ENCODE results near the gene NAP1L5. TPM values are rescaled to one million over a fixed set of nuclear protein-coding genes. Genes with fewer than 3 reads are reported as not detected.
A peak's percentile ranks its signal among the peaks of the same experiment; 100 is the strongest.

Gene NAP1L5
- total RNA-seq, 3 donors from 2014 or later, result 1.1 to 5.8 (median 1.7) TPM

GRCh38 chr4:88729146-88729760, 31.6 kb upstream of the NAP1L5 start:
- DNase-seq (no peak), ATAC-seq (no peak)
- Histone ChIP-seq H3K9me3 (no peaks in the 10 kb centered on the region), H3K36me3 (ENCODE audit: low read depth) (no peaks in the 10 kb centered on the region), H3K4me1 (ENCODE audit: low read depth) (no peaks in the 10 kb centered on the region), H3K4me3 (no peak overlapping the region)
- intact Hi-C loops (cut with DNase I, micrococcal nuclease), result no loop called here
- no peak for TF ChIP-seq CTCF (IDR thresholded peaks at IDR 0.05)

GRCh38 chr4:88728146-88728545, 30.5 kb upstream of the NAP1L5 start:
- H3K4me3 ChIP-seq, result no peak overlapping the region
- no peaks in the 10 kb centered on the region for H3K9me3 ChIP-seq
- ATAC-seq (peak; percentile 15), DNase-seq (no peak)
- TF ChIP-seq CTCF (IDR thresholded peaks at IDR 0.05), result no peak
- no peaks in the 10 kb centered on the region for H3K4me1 ChIP-seq (ENCODE audit: low read depth)
- H3K36me3 ChIP-seq (ENCODE audit: low read depth), result no peaks in the 10 kb centered on the region
- intact Hi-C loops (cut with DNase I, micrococcal nuclease), result no loop called here

GRCh38 chr4:88725986-88726385, 28.4 kb upstream of the NAP1L5 start:
- ATAC-seq (no peak), DNase-seq (no peak)
- H3K4me3 ChIP-seq, result no peak overlapping the region
- no peak for TF ChIP-seq CTCF (IDR thresholded peaks at IDR 0.05)
- no peaks in the 10 kb centered on the region for H3K4me1 ChIP-seq (ENCODE audit: low read depth)
- no peaks in the 10 kb centered on the region for H3K36me3 ChIP-seq (ENCODE audit: low read depth)
- H3K9me3 ChIP-seq, result no peaks in the 10 kb centered on the region
- intact Hi-C loops (cut with DNase I, micrococcal nuclease), result no loop called here

GRCh38 chr4:88725143-88725542, 27.5 kb upstream of the NAP1L5 start:
- Histone ChIP-seq H3K9me3 (no peaks in the 10 kb centered on the region), H3K4me1 (ENCODE audit: low read depth) (no peaks in the 10 kb centered on the region), H3K36me3 (ENCODE audit: low read depth) (no peaks in the 10 kb centered on the region), H3K4me3 (no peak overlapping the region)
- intact Hi-C loops (cut with DNase I, micrococcal nuclease), result no loop called here
- ATAC-seq (no peak), DNase-seq (no peak)
- no peak for TF ChIP-seq CTCF (IDR thresholded peaks at IDR 0.05)

- Histone ChIP-seq H3K4me3 (no peak overlapping the region), H3K9me3 (no peaks in the 10 kb centered on the region), H3K4me1 (ENCODE audit: low read depth) (no peaks in the 10 kb centered on the region), H3K36me3 (ENCODE audit: low read depth) (no peaks in the 10 kb centered on the region)
- TF ChIP-seq CTCF (IDR thresholded peaks at IDR 0.05), result no peak
- ATAC-seq (no peak), DNase-seq (no peak)
- intact Hi-C loops (cut with DNase I, micrococcal nuclease), result no loop called here
Measured at GRCh38 chr4:88724406-88724805, 26.8 kb upstream of the NAP1L5 start.

- no peak for TF ChIP-seq CTCF (IDR thresholded peaks at IDR 0.05)
- H3K4me3 ChIP-seq, result no peak overlapping the region
- no peaks in the 10 kb centered on the region for H3K4me1 ChIP-seq (ENCODE audit: low read depth)
- ATAC-seq (no peak), DNase-seq (no peak)
- H3K36me3 ChIP-seq (ENCODE audit: low read depth), result no peaks in the 10 kb centered on the region
- H3K9me3 ChIP-seq, result no peaks in the 10 kb centered on the region
- intact Hi-C loops (cut with DNase I, micrococcal nuclease), result no loop called here
Measured at GRCh38 chr4:88722828-88723227, 25.2 kb upstream of the NAP1L5 start.
